SH-SY5Y (cell line): Measurements from ENCODE around the gene PSMD6.

Source experiments
- GATA2 ChIP-seq: IDR thresholded peaks from 2 replicates; pipeline ENCODE4 v1.6.1; 2011; ENCODE audit warnings: mild to moderate bottlenecking, low read depth, low read length
- GATA3 ChIP-seq: IDR thresholded peaks from 2 replicates; pipeline ENCODE4 v1.6.1; 2011; ENCODE audit warnings: low read depth, mild to moderate bottlenecking, low read length, moderate library complexity

GRCh38 chr3:64072126-64072525 lies 48.8 kb upstream of the PSMD6 start:
- no peak for TF ChIP-seq GATA2
- no peak for TF ChIP-seq GATA3
